Retina (tissue), 1 donor: Measurements from ENCODE around the gene SEMA3F.
"Not testable (repeated sequence)": the region's sequence is repeated elsewhere in the genome, so short reads cannot be mapped to it uniquely, and the experiment has no call there.

Experiments
- DNase-seq: peaks from one replicate; pipeline ENCODE4 v3.0.0-alpha.2; 2016

Gene SEMA3F

DNA sequence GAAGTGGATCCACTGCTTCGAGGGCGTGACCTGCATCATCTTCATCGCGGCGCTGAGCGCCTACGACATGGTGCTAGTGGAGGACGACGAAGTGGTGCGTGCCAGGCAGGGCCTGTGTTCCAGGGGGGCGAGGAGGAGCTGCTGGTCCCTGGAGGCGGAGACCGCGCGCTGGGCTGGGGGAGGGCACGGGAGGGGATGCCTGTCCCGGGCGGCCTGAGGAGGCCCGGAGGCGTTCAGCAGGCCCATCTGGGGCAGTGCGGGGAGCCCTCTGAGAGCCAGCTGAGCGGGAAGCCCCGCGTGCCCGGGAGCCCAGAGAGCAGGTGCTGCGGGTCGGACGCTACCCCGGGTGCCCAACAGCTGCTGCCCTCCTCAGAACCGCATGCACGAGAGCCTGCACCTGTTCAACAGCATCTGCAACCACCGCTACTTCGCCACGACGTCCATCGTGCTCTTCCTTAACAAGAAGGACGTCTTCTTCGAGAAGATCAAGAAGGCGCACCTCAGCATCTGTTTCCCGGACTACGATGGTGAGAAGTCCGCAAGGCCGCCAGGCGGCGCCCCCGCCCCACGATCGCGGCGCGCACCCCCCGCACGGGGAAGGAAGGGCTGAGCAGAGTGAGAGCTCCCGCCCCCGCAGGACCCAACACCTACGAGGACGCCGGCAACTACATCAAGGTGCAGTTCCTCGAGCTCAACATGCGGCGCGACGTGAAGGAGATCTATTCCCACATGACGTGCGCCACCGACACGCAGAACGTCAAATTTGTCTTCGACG, 39.2 kb downstream of the SEMA3F start:
- DNase-seq = peak; percentile 89

DNA sequence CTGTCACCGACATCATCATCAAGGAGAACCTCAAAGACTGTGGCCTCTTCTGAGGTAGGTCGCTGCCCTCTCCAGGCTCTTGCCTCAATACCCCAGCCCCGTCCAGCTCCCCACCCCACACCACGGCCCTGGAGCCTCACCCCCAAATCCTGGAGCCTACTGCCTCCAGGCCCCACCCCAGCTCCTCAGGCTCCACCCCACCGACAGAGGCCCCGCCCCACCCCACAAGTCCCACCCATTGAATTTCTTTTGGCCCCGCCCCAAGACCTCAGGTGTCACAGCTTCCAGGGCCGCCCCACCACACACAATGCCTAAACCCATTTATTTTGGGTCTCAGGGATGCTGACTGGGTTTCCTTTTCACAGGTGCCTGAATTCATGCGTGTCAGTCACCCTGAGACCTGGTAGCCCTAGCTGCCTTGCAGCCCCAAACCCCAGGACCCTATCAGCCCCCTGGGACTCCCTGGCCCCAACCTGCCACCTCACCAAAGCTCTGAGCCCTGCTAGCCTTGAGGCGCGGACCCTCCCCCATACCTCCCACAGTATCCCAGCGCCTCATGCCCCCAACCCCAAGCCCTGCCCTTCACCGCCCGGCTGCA, 39.9 kb downstream of the SEMA3F start:
- no peak for DNase-seq

DNA sequence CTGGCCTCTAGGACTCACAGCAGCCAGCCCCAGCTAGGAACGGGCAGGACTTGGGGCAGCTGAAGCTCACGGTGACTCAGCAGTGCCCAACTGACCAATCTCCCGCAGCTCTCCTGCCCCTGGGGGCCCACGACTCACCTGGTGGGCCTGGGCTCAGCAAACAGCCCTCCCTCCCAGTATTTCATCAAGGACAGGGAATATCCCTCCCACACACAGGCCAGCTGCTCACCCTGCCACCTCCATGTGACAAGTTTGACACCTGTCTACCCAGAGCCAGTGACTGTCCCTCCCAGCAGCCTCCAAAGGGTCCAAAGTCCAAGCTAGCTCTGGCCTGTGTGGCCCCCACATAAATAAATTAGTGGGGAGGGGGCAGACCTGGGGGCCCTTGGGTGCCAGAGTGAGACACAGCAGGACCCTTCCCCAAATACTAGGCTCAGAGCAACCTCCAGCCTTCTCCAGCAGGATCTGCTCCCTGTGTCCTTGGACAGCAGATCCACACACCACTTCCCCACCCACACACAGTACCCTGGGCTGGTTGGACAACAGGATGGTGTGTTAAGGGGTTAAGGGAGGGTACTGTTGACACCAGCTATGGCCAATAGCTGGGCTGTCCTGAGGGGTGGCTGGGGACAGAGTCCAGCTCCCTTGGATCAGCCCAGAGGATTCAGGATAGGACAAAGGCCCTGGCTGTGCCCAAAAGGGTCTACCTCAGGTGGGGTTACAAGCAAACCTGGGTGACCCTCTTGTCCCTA, 40.6 kb downstream of the SEMA3F start:
- DNase-seq = no peak

GRCh38 chr3:50196253-50196801, 41.2 kb downstream of the SEMA3F start:
- no peak for DNase-seq

- peak; percentile 54 for DNase-seq
These were observed 46.6 kb downstream of the SEMA3F start for GRCh38 chr3:50201573-50202315.

- DNase-seq = no peak
These were observed 47.4 kb downstream of the SEMA3F start for GRCh38 chr3:50202353-50203112.

DNA sequence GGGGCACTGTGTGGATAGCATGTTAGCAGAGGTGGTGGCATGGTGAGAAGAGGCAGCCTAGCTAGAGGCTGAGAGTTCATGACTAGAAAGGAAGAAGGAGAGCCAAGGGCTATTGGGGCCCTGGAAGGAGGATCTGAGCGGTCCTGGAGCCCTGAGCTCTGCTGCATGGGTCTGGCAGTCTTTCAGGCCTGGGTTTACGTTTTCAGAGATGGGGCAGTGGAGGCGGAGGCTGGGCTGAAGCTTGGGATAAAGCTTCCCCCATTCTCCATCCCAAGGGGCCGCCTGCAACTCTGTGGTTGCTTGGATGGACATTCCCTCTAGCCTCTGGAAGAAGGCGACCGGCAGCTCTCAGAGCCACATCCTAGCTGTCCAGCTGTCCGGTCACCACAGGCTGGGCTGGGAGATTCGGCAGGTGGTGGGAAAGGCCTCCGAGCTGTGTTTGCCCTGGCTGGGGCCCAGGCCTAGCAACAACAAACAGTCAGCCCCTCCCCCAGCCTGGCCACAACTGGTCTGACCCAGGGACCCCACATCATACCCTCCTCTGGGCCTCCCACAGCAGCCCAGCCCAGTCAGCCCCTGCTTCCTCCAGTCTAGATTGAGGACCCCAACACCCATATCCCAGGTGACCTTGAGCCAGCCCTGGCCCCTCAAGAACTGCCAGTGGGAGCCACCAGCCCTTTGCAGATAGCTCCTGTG, 48.1 kb downstream of the SEMA3F start:
- DNase-seq = no peak

GRCh38 chr3:50203809-50204803, 49.0 kb downstream of the SEMA3F start:
- DNase-seq = no peak

- DNase-seq = peak; percentile 47
These were observed 49.8 kb downstream of the SEMA3F start, which contains the start of gene SLC38A3 for GRCh38 chr3:50204804-50205412. SLC38A3 (plus strand) TSS chr3:50205271; CDS start chr3:50214200, 8,929 bp downstream.

GRCh38 chr3:50205413-50206276, 50.5 kb downstream of the SEMA3F start:
- DNase-seq = peak; percentile 84

DNA sequence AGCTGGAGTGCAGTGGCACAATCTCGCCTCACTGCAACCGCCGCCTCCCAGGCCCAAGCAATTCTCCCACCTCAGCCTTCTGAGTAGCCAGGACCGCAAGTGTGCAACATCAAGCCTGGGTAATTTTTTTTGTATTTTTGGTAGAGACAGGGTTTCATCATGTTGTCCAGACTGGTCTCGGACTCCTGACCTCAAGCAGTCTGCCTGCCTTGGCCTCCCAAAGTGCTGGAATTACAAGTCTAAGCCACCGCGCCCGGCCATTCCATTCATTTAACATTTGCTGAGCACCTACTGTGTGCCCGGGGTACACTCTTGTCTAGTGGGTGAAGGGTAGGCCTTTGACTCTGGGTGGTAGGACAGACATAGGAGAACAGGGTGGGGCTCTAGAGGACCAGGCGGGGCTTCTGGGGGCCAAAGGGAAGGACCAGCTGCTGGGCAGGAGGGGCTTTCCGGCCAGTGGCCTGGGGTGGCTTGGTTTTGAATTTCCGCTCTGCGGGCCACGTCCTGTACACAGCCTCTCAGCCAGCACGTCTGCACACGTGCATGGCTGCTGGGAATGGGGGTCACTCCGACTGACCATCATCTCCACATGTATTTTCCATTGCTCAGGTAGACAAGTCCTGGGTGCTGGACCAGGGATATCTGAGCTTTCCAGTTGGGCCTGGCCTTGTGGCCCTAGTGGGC, 52.4 kb downstream of the SEMA3F start:
- no peak for DNase-seq

DNA sequence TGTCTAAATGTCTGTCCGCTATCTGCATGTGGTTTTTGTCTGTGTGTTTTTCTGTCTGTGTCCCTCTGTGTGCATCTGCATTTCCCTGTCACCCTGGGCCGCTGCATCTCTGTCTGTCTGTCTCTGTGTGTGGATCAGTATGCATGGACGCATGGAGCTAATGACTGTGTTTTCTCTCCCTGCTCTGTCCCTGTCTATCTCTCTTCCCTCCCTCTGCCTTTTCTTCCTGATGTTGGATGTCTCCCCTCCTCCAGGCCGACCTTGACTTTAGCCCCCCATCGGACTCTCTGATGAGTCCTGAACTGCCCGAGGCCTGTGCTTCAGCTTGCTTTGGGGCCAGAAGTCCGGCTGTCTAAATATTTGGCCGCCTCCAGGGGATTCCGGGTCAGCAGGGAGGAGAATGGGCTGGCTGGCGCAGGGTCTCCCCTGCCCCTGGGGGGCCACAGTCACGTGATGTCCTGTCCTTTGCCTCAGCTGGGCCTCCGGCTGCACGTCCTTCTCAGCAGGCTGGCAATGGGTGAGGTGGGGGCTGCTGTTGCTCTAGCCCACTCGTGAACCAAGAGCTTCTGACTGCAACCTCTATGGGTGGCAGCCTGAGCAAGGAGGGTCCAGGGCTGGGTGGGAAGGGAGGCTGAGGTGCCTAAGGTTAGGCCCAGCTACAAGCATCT, 53.7 kb downstream of the SEMA3F start:
- no peak for DNase-seq

GRCh38 chr3:50210176-50210509, 55.0 kb downstream of the SEMA3F start:
- DNase-seq = no peak

DNA sequence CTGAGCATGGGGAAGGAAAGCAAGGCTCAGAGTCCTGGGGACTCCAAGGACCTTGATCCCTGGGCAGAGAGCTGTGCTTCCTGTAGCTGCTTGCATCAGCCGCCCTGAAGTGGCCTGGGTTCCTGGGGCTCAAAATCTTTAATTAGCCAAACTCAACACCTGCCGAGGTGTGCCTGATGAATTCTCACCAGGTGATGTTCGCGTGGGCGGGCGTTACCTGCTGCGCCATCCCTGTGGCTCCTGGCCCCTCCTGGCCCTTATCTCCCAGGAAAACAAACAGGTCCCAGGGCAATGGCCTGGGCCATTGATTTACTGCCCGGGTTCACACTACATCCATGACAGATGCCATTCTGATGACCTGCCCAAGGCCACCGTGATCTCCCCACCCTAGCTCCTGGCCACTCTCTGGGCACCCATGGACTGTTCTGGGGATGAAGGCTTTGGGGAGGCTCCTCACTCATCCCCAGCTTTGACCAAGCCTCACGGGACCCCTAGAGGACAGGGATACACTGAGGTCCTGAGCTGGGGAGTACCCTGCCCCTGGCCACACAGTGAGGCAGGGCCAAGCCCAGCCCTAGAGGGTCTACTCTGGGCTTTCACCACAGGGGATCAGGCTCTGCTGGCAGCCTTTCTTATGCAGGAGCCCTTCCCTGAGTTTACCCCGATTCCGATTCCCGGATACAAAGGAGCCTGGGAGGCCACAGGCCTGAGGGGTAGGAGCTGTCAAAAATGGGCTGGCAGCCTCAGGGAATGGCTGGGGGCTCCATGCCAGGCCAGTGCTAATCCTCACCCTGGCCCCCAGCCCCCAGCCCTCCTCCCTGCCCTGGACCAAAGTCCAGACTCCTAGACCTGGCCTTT, 55.6 kb downstream of the SEMA3F start:
- no peak for DNase-seq

DNA sequence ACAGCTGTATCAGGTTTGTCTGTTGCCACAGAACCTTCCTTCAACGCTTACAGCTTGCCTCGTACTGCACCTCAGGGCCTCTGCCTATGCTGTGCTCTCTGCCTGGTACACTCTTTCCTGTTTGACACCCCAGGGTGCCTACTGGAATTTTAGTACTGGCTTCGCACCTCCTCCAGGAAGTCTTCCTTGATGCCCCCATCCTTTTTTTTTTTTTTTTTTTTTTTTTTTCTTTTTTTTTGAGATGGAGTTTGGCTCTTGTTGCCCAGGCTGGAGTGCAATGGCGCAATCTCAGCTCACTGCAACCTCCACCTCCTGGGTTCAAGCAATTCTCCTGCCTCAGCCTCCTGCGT, 56.2 kb downstream of the SEMA3F start:
- DNase-seq = not testable (repeated sequence)

GRCh38 chr3:50211930-50212329, 56.8 kb downstream of the SEMA3F start:
- no peak for DNase-seq

GRCh38 chr3:50212502-50212901, 57.4 kb downstream of the SEMA3F start:
- no peak for DNase-seq
